B cell (primary cell): ENCODE data around the gene FAM9B. TPM values are rescaled to one million over a fixed set of nuclear protein-coding genes. Genes with fewer than 3 reads are reported as not detected.

ENCODE experiments used
- ATAC-seq: fragments of 200-7000 bp; cut with Tn5 transposase; one replicate; pipeline ENCODE4 v1.10.0; 2021; ENCODE audit warnings: low read depth, mild to moderate bottlenecking, moderate number of reproducible peaks, moderate library complexity
- CTCF ChIA-PET: fragments of 350-600 bp; sonication (Branson Sonifier 250); formaldehyde crosslinking; loops from one replicate; lab custom pipeline; 2021; ENCODE audit warnings: antibody characterized with exemption, inconsistent platforms; lab: Charles Lee
- POLR2A ChIA-PET: fragments of 350-600 bp; sonication (Branson Sonifier 250); formaldehyde crosslinking; loops from one replicate; lab custom pipeline; 2021; ENCODE audit warnings: antibody characterized with exemption; lab: Charles Lee
- DNase-seq: peaks from one replicate; pipeline ENCODE4 v3.0.0; 2013
- H2AFZ ChIP-seq: 2 replicates; pipeline ENCODE4 v1.6.1; 2012; ENCODE audit warnings: mild to moderate bottlenecking, low read depth, low read length; ENCODE audit not compliant: insufficient read depth, poor library complexity, severe bottlenecking
- H3K27ac ChIP-seq, 2 donors: 1 replicate in 1 of 2; 2 replicates in 1 of 2; pipeline ENCODE4 v1.5.1; 2012 to 2013; ENCODE audit warnings: low read length in 2 of 2, mild to moderate bottlenecking in 2 of 2, moderate library complexity in 1 of 2
- H3K27me3 ChIP-seq, 4 experiments: fragments of 200-600 bp in 1 of 4; sonication (generic) in 1 of 4; replicated peaks in 1 of 4; 1 replicate in 2 of 4; 2 replicates in 2 of 4; pipeline versions ENCODE4 v1.6.1 to v1.7.0; 2013 to 2016; ENCODE audit warnings: low read length in 3 of 4, mild to moderate bottlenecking in 2 of 4, mixed read lengths in 1 of 4, moderate library complexity in 1 of 4; ENCODE audit not compliant: insufficient read depth in 4 of 4, control insufficient read depth in 3 of 4; ENCODE audit errors: control extremely low read depth in 1 of 4
- H3K36me3 ChIP-seq, 2 experiments: replicated peaks in 1 of 2; 1 replicate in 1 of 2; 2 replicates in 1 of 2; pipeline versions ENCODE4 v1.6.1 to v1.7.1; 2013; ENCODE audit warnings: low read length in 1 of 2; ENCODE audit not compliant: insufficient read depth in 2 of 2, control insufficient read depth in 1 of 2; ENCODE audit errors: control extremely low read depth in 1 of 2, extremely low read depth in 1 of 2
- H3K4me1 ChIP-seq, 2 donors: fragments of 200-600 bp in 1 of 2; sonication (generic) in 1 of 2; 1 replicate in 1 of 2; 2 replicates in 1 of 2; pipeline versions ENCODE4 v1.5.1 to v1.6.1; 2013 to 2017; ENCODE audit warnings: low read length in 2 of 2; ENCODE audit not compliant: control insufficient read depth in 2 of 2, insufficient read depth in 2 of 2
- H3K4me2 ChIP-seq: replicated peaks from 2 replicates; pipeline ENCODE3; 2012; ENCODE audit warnings: mild to moderate bottlenecking, low read depth, low read length; ENCODE audit not compliant: poor library complexity, severe bottlenecking
- H3K4me3 ChIP-seq, 5 experiments: fragments of 200-600 bp in 1 of 5; sonication (generic) in 1 of 5; 1 replicate in 3 of 5; 2 replicates in 2 of 5; pipeline versions ENCODE4 v1.5.1 to v1.7.0; 2011 to 2016; ENCODE audit warnings: low read length in 4 of 5, mild to moderate bottlenecking in 4 of 5, low read depth in 2 of 5, control low read depth in 1 of 5, moderate library complexity in 1 of 5; ENCODE audit not compliant: insufficient read depth in 1 of 5; ENCODE audit errors: control extremely low read depth in 1 of 5, extremely low read depth in 1 of 5
- H3K79me2 ChIP-seq: fragments of 200-600 bp; sonication (generic); one replicate; pipeline ENCODE4 v1.6.0; 2016; ENCODE audit warnings: low read length; ENCODE audit not compliant: control insufficient read depth, insufficient read depth
- H3K9ac ChIP-seq: fragments of 200-600 bp; sonication (generic); 2 replicates; pipeline ENCODE4 v1.6.1; 2017; ENCODE audit warnings: mild to moderate bottlenecking, low read length, moderate library complexity
- H3K9me3 ChIP-seq, 3 donors: one replicate each; pipeline versions ENCODE4 v1.6.1 to v1.7.1; 2013; ENCODE audit warnings: low read length in 2 of 3; ENCODE audit not compliant: control insufficient read depth in 2 of 3, insufficient read depth in 1 of 3; ENCODE audit errors: control extremely low read depth in 1 of 3
- H4K20me1 ChIP-seq: 2 replicates; pipeline ENCODE4 v1.6.0; 2012; ENCODE audit warnings: mild to moderate bottlenecking, low read length; ENCODE audit not compliant: insufficient read depth, control insufficient read depth, poor library complexity, severe bottlenecking
- H3K27ac Mint-ChIP-seq: one replicate; pipeline ENCODE4 v1.8.0; 2021; ENCODE audit warnings: mixed read lengths
- H3K27me3 Mint-ChIP-seq: one replicate; pipeline ENCODE4 v1.8.0; 2021; ENCODE audit warnings: mixed read lengths
- H3K4me1 Mint-ChIP-seq: one replicate; pipeline ENCODE4 v1.8.0; 2021; ENCODE audit warnings: mixed read lengths
- H3K4me3 Mint-ChIP-seq: one replicate; pipeline ENCODE4 v1.8.0; 2021; ENCODE audit warnings: mixed read lengths
- H3K9me3 Mint-ChIP-seq: one replicate; pipeline ENCODE4 v1.8.0; 2022; ENCODE audit warnings: mixed read lengths; ENCODE audit not compliant: insufficient read depth
- CTCF ChIP-seq: fragments of 200-600 bp; IDR thresholded peaks from one replicate; pipeline ENCODE4 v1.8.0; 2022; ENCODE audit warnings: antibody characterized with exemption, mild to moderate bottlenecking
- EZH2 ChIP-seq: IDR thresholded peaks from 2 replicates; pipeline ENCODE4 v1.6.1; 2012; ENCODE audit warnings: borderline replicate concordance, low read depth, mild to moderate bottlenecking, moderate library complexity, low read length; ENCODE audit not compliant: insufficient read depth, poor library complexity, severe bottlenecking
- WGBS: methylation state at CpG from one replicate; pipeline ENCODE4 v1.1.5; 2013; ENCODE audit warnings: missing lambda C conversion rate; ENCODE audit not compliant: insufficient coverage; 5-methylcytosine and 5-hydroxymethylcytosine counted together
- intact Hi-C: fragments of 100-400 bp; cut with micrococcal nuclease; formaldehyde crosslinking; loops from one replicate; pipeline ENCODE4 v1.10.0; 2022
- polyA plus RNA-seq: library from polyadenylated mRNA; depleted of rRNA; stranded (reverse); fragments of >200 nt; gene quantifications from 2 replicates; pipeline ENCODE4 v1.2.3, GENCODE V29; 2012
- total RNA-seq, 2 donors: library from RNA; stranded (reverse); fragments of 120-200 nt in 1 of 2; gene quantifications; 1 replicate in 1 of 2; 2 replicates in 1 of 2; pipeline versions ENCODE4 v1.2.3 to v1.2.4, GENCODE V29; 2013 to 2022

FAM9B gene
- total and polyA plus RNA-seq, 2 donors (not counting 1 experiment from before 2014, with no cell fraction given): not detected

- no peak overlapping the region for H3K9ac ChIP-seq
- WGBS: 98% methylated on average over 10 of the region's 17 CpGs
- no peak overlapping the region for H3K4me2 ChIP-seq
- Mint-ChIP-seq H3K27me3 (no peaks in the 10 kb centered on the region), H3K4me3 (no peak overlapping the region), H3K4me1 (no peaks in the 10 kb centered on the region), H3K9me3 (no peaks in the 10 kb centered on the region), H3K27ac (no peak overlapping the region)
- ChIA-PET POLR2A (no interaction called here), CTCF (no interaction called here)
- ATAC-seq (no peak), DNase-seq (no peak)
- no peaks in the 10 kb centered on the region for H3K36me3 ChIP-seq
- TF ChIP-seq CTCF: no peak
- no peak for TF ChIP-seq EZH2
- no peak overlapping the region for H3K4me3 ChIP-seq
- no peaks in the 10 kb centered on the region for H3K79me2 ChIP-seq
- H2AFZ ChIP-seq: no peak overlapping the region
- H3K27ac ChIP-seq: no peak overlapping the region
- H3K27me3 ChIP-seq: no peaks in the 10 kb centered on the region
- intact Hi-C loops: no loop called here
- no peaks in the 10 kb centered on the region for H3K9me3 ChIP-seq
- H4K20me1 ChIP-seq: no peaks in the 10 kb centered on the region
- H3K4me1 ChIP-seq: no peaks in the 10 kb centered on the region
Observed at GRCh38 chrX:9033586-9033985, 341 bp downstream of the FAM9B start.

DNA sequence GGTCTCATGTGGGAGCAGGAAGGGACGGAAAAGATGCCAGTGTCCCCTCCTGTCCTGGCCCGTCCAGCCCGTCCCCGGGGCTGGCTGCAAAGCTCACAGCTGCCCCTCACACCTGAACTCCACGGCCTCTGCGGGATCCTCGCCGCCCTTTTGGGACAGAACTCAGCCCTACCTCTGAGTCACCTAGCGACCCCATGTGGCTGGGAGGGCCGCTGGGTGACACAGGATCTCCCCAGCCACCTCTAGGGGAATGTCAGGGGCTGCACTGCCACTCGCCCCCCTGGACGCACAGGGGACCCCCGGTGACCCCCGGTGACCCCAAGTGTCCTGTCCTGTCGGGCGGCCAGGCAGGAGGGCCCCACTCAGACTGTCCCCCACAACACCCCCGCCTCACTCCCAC, 748 bp downstream of the FAM9B start:
- WGBS: 100% methylated on average over 7 of the region's 17 CpGs
- DNase-seq: no peak
- Mint-ChIP-seq H3K27me3 (no peaks in the 10 kb centered on the region), H3K4me3 (no peak overlapping the region), H3K27ac (no peak overlapping the region), H3K9me3 (no peaks in the 10 kb centered on the region), H3K4me1 (no peaks in the 10 kb centered on the region)
- no peaks in the 10 kb centered on the region for H3K79me2 ChIP-seq
- H4K20me1 ChIP-seq: no peaks in the 10 kb centered on the region
- no peak overlapping the region for H3K4me2 ChIP-seq
- no peak for ATAC-seq
- no peaks in the 10 kb centered on the region for H3K4me1 ChIP-seq
- no peak overlapping the region for H3K9ac ChIP-seq
- H3K9me3 ChIP-seq: no peaks in the 10 kb centered on the region
- intact Hi-C loops: no loop called here
- CTCF ChIA-PET: no interaction called here
- POLR2A ChIA-PET: no interaction called here
- TF ChIP-seq EZH2 (no peak), CTCF (no peak)
- no peak overlapping the region for H2AFZ ChIP-seq
- H3K27ac ChIP-seq: no peak overlapping the region
- H3K36me3 ChIP-seq: no peaks in the 10 kb centered on the region
- no peaks in the 10 kb centered on the region for H3K27me3 ChIP-seq
- no peak overlapping the region for H3K4me3 ChIP-seq
